SU-DHL-6 (cell line): ENCODE measurements around the gene KDM1A.

ENCODE experiments used
- EZH2phosphoT487 ChIP-seq: fragments of 200-600 bp; sonication (generic), shearing (Covaris generic); conservative IDR thresholded peaks from 2 replicates; pipeline ENCODE4 v1.6.1; 2018; ENCODE audit warnings: mild to moderate bottlenecking, antibody characterized with exemption, low read length, moderate library complexity, mixed read lengths
- TF ChIP-seq, protein P1 (sequence below): fragments of 200-600 bp; sonication (generic); IDR thresholded peaks from one replicate; pipeline ENCODE4 v1.5.1; 2017; ENCODE audit warnings: antibody characterized with exemption, mild to moderate bottlenecking, low read length, moderate library complexity; ENCODE audit not compliant: insufficient read depth, poor library complexity, severe bottlenecking

DNA sequence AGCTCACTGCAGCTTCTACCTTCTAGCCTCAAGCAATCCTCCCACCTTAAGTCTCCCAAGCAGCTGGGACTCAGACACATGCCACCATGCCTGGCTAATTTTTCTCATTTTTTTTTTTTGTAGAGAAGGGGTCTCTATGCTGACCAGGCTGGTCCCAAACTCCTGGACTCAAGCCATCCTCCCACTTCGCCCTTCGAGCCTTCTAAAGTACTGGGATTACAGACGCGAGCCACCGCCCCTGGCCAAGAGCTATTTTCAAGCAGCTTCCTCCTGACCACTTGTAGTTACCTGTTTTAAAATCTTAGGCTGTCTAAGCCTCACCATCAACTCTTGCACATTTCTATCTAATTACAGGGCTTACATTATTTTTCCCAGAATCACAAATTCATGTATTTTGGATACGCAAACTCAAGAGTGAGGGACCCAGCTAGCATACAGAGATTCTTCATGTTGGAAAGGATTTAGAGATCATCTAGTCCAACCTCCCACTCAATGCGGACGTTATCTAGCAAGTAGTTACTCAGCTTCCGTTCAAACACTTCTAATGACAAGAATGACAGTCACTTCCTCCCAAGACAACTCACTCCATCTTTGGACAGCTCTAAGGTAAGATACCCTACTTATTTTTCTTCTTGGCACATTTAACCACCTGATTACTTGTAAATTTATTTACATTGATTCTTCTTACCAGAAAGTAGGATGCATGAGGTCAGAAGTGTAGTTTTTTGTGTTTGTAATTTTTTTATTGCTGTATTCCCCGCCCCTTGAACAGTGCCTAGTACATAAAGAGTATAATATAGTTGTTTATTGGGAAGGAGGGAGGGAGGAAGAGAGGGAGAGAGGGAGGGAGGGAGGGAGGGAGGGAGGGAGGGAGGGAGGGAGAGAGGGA is 84.0 kb downstream of the KDM1A start:
- TF ChIP-seq, protein P1, sequence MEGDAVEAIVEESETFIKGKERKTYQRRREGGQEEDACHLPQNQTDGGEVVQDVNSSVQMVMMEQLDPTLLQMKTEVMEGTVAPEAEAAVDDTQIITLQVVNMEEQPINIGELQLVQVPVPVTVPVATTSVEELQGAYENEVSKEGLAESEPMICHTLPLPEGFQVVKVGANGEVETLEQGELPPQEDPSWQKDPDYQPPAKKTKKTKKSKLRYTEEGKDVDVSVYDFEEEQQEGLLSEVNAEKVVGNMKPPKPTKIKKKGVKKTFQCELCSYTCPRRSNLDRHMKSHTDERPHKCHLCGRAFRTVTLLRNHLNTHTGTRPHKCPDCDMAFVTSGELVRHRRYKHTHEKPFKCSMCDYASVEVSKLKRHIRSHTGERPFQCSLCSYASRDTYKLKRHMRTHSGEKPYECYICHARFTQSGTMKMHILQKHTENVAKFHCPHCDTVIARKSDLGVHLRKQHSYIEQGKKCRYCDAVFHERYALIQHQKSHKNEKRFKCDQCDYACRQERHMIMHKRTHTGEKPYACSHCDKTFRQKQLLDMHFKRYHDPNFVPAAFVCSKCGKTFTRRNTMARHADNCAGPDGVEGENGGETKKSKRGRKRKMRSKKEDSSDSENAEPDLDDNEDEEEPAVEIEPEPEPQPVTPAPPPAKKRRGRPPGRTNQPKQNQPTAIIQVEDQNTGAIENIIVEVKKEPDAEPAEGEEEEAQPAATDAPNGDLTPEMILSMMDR = no peak
- TF ChIP-seq EZH2phosphoT487 = no peak
